Kidney capillary endothelial cell (primary cell): ENCODE measurements around the gene TFPT.
"Not testable (repeated sequence)": the region's sequence is repeated elsewhere in the genome, so short reads cannot be mapped to it uniquely, and the experiment has no call there.

Experiments
- DNase-seq: peaks from one replicate; pipeline ENCODE4 v3.0.0-alpha.2; 2018; ENCODE audit warnings: low spot score

The TFPT gene

DNA sequence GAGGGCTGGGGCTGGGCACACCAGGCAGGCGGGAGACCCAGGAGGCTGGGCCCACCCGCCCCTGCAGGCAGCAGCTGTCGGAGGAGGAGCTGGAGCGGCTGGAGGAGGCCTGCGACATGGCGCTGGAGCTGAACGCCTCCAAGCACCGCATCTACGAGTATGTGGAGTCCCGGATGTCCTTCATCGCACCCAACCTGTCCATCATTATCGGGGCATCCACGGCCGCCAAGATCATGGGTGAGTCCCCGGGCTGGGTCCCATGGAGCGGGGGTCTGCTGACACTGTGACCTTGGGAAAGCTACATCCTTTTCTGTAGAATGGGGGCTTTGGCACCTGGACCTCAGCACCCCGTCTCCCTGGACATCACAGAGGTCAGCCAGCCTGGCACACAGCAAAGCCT, 8.2 kb upstream of the TFPT start:
- no peak for DNase-seq

DNA sequence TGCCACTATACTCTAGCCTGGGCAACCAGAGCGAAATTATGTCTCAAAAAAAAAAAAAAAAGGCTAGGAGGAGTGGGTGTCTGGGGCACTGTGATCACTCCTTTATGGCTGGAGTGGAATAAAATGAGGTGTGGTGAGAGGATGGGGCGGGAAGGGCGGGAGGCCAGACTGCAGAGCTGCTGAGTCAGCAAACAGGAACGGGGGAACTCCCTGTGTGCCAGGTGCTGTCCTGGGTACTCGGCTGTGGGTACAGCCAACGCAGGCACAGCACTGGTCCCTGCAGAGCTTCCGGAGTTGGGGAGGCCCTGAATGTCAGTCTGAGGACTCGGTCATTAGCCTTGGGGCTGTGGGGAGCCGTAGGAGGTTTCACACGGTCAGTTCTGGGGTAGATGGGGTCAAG, 5.8 kb upstream of the TFPT start:
- DNase-seq: no peak

DNA sequence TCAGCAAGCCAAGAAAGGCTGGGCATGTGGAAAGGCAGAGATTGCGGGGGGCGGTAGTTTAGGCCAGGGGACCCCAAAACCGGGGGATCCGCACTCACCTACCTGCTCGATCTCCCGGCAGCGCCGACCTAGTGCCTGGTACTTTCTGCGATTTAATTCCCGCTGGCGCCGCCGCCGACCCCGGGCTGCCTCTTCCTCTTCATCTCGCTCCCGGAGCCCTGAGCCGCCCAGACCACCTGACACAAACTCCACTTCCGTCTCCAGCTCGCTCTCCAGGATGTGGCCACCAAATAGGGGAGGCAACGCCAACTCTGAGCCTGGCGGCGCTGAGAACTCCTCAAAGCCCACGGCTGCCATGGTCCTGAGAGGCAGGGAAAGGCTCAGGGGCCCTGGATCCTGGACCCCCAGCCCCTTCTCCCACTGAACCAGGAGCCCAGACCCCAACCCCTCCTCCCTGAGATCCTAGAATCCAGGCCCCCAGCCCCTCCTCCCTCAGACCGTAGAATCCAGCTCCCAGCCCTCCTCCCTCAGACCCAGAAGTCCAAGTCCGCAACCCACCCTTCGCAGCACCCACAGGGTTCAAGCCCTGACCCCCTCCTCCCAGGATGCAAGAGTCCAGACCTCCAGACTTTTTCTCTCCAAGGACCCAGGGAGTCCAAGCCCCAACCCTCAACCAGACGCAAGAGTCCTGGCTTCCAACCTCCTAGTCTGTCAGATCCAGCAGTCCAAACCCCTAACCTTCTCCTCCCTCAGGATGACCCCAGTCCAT, 933 bp downstream of the TFPT start:
- peak; percentile 53 for DNase-seq

DNA sequence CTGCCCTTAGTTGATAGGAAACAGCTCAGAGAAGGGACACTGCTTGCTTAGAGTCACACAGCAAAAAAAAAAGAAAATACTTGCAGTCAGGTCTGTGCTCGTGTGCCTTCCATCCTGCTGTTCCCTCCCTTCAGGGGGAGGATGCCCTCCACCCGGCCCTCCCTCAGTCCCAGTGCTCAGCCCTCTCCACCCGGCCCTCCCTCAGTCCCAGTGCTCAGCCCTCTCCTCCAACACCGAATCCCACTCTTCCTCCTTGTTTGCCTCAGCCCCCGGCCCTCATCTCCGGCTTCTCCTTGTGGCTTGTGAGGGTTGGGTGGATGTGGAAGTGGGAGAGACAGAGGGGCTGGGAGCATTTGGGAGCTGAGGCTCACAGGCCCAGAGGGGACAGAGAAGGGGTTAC, 5.8 kb downstream of the TFPT start:
- no peak for DNase-seq

DNA sequence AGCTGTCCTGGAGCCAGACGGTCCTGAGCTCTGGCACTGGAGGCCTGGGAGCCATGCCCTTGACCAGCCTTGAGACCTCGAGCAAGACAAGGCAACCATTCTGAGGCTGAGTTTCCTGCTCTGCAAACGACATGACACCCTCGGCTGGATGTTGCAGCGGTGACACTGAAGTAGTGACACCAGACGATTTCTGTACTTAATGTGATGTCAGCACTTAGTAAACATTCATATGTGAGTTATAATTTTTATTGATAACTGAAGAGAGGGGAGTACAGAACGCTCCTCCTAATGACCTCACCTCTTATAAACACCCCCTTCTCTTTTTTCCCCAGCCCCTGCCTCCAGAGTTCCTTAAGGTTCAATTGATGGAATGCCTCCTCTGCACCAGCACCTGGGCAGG, 7.0 kb downstream of the TFPT start:
- no peak for DNase-seq

DNA sequence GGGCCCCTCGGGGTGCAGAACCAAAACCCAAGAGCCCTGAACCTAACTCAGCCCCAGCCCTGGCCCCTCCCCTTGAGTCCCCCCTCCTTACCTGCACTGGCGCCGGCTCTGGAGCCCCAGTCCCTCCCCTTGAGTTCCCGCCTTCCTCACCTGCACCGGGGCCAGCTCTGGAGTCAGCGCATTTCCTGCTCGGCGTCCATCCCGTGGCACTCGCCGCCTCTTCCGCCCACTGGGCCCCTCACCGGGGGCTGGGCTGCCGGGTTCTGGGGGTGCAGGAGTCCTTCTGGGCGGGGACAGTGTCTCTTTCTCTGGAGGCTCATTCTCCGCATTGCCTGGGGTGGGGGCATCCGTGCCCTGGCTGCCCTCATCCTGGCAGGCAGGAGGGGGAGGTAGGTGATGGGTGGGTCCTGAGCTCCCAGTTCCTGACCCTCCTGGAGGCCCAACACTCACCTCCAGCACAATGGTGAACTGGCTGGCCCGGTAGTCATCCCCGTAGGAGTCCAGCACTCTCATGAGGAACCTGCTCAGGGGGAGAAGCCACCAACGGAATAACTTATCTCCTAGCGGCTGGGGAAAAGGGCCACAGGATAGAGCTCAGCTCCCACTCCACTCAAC, 7.5 kb downstream of the TFPT start:
- no peak for DNase-seq

DNA sequence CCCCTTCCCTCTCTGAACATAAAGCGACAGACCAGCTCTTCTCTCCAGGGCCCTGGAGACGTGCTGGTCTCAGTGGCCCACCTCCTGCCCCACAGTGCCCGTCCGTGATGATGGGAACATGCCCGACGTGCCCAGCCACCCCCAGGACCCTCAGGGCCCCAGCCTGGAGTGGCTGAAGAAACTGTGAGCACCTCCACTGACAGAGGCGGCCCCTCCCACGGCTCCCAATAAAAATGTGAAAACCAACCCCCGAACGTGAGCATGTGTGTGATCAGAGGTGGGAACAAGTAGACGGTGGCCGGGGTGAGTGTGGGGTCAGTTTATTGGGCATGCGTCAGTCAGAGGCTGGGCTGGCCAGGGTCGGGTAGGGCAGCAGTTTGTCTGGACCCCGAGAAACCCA, 8.7 kb downstream of the TFPT start:
- DNase-seq: no peak

DNA sequence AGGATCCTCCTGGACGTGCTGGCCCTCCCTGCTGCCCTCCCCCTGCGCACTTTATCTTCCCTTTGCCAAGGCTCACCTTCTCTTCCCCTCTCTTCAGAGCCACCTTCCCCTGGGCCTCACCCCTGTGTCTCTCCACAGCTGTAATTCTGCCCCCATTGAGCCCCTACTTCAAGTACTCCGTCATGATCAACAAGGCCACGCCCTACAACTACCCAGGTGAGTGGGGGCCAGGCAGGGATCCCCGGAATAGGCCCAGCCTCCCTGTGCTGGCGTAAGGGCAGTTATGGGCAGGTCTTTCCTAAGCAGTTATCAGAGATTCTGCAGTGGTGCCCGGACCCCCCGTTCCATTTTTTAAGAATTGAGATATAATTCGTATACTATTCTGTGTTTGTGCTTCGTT, 9.7 kb downstream of the TFPT start:
- no peak for DNase-seq

DNA sequence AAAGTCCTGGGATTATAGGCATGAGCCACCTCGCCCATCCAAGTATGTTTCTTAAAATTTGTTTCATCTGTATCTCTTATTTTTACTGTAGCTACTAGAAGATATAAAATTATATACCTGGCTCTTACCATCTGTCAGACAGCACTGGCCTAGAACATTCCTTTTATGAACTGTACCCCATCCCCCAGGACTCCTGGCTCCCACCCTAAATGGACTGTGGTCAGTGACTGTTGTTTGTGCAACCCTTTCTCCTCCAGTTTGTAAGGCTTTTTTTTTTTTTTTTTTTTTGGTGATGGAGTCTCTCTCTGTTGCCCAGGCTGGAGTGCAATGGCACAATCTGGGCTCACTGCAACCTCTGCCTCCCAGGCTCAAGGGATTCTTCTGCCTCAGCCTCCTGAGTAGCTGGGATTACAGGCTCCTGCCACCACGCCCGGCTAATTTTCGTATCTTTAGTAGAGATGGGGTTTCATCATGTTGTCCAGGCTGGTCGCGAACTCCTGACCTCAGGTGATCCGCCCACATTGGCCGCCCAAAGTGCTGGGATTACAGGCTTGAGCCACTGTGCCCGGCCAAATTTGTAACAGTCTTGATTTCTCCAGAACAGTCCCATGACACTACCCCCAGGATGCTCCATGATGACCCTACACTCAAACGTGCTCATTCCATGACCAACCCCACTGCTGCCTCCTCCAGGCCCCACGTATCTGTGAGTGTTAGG, 10.3 kb downstream of the TFPT start:
- no peak for DNase-seq

DNA sequence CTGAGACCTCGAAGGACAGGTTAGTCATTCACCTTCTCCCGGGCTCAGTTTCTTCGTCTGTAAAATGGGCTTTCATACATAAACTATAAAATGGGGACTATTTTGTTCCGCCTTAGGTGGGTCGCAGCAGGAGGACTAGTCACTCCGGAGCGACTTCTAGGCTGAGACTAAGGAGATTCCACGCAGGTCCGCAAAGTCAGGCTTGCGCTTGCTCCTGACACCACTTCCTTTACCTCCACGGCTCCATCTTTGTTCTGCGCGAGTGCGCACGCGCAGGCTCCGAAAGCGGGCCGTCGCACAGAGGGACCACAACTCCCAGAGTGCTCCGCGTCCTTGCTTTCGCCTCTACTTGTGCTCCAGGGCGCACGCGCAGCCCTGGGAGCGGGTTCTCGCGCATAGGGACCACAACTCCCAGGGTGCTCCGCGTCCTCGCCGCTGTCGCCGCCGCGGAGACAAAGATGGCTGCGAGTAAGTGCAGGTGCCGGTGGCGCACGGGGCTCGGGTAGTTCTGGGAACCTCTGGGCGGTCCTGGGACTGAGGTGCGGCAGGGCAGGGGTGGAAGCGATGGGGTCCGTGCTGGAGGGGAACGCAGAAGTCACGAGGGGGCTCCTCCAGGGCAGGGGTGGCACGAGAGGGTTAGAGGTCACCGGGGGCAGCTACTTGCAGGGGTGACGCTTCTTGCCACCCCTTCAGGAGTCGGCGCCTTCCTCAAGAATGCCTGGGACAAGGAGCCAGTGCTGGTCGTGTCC, 12.9 kb downstream of the TFPT start, which contains the start of gene NDUFA3:
NDUFA3 (plus strand) TSS at position 435 of the 749 bp plus-strand sequence; CDS start at position 459, 24 bp downstream.
- DNase-seq: peak; percentile 98

DNA sequence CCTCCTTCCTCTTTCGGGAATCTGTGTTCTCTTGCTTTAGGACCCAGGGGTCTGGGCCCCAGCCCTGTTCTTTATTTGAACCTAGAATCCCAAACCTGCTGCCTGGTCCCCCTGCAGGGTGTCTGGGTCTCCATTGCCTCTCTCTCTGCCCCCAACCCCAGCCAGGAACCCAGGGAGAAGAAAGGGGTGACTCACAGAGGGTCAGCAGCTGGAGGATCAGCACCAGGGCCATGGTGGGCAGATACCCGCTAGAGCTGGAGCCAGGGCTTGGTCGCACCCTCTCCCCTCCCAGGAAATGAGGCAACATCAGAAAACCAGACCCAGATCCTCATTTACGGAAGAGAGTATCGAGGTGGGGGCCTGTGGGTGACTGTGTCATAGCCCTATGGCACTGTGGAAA, 14.9 kb downstream of the TFPT start, which contains the start of gene OSCAR:
OSCAR (minus strand) TSS at position 243 of the 400 bp plus-strand sequence; CDS start at position 232, 11 bp downstream.
- DNase-seq: no peak

DNA sequence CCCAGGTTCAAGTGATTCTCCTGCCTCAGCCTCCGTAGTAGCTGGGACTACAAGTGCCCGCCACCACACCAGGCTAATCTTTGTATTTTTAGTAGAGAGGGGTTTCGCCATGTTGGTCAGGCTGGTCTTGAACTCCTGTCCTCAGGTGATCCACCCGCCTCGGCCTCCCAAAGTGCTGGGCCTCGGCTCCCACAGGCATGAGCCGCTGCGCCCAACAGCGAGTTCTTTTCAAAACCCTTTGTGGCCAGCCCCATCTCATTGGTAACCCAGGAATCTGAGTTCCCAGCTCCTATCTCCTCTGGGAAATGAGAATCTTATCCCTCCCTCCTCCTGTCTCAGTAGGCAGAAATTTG, 15.6 kb downstream of the TFPT start:
- DNase-seq: not testable (repeated sequence)

DNA sequence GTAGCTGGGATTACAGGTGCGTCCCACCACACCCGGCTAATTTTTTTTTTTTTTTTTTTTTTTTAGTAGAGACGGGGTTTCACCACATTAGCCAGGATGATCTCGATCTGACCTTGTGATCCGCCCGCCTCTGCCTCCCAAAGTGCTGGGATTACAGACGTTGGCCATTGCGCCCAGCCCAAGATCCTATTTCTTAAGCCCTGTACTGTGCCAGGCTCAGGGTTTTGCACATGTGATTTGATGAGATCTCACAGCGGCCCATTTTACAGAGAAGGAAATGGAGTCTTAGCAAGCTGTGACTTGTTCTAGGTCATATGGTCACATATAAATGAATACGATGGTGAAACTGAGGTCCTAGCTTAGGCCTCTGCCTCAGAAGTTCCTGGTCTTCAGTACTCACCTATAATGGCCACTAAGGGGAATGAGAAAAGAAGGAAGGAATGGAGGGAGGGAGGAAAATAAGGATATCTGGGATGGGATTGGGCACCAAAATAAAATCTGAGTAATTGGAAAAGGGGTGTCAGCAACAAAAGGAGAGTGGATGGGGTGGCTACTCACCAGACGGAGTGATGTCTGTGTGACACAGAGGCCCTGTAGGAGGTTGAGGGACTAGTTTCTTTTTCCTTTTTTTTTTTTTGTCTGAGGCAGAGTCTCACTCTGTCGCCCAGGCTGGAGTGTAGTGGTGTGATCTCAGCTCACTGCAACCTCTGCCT, 16.1 kb downstream of the TFPT start:
- DNase-seq: no peak

DNA sequence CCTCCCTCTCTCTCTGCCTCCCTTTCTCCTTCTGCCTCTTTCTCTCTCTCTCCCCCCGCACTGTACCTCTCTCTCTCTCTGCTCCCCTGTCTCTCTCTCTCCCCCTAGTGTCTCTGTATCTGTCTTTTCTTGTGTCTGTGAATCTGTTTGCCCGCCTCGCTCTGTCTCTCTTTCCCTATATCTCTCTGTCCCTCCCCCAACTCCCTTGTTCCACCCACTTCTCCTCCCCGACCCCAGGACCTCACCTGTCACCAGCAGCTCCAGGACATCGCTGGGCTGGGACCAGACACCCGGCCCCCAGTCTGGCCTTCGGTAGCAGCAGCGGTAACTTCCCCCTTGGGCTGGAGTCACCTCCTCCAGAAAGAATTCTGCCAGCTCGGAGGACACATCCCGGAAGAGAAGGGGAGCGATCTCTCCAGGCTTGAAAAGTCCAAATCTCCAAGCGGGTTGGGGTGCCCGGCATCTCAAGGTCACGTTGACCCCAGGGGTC, 18.8 kb downstream of the TFPT start:
- DNase-seq: no peak

DNA sequence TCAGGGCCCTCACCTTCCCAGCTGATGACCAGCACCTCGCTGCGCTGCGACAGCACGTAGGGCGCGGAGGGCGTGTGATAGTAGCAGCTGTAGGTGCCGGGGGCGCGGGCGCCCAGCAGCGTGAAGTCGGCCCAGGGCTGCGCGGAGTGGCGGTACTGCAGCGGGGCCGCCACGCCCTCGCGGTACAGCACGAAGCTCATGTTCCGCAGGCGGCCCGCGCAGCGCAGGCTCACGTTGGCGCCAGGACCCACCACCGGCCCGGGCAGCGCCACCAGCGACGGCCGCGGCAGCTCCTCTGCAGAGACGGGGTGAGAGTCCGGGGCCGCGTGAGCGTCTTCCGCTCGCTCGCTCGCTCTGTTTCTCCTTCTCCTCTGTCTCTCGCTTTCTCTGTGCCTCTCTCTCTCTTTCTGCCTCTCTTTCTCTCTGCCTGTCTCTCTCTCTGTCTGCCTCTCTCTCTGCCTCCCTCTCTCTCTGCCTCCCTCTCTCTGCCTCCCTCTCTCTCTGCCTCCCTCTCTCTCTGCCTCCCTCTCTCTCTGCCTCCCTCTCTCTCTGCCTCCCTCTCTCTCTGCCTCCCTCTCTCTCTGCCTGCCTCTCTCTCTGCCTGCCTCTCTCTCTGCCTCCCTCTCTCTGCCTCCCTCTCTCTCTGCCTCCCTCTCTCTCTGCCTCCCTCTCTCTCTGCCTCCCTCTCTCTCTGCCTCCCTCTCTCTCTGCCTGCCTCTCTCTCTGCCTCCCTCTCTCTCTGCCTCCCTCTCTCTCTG, 19.4 kb downstream of the TFPT start:
- DNase-seq: not testable (repeated sequence)

DNA sequence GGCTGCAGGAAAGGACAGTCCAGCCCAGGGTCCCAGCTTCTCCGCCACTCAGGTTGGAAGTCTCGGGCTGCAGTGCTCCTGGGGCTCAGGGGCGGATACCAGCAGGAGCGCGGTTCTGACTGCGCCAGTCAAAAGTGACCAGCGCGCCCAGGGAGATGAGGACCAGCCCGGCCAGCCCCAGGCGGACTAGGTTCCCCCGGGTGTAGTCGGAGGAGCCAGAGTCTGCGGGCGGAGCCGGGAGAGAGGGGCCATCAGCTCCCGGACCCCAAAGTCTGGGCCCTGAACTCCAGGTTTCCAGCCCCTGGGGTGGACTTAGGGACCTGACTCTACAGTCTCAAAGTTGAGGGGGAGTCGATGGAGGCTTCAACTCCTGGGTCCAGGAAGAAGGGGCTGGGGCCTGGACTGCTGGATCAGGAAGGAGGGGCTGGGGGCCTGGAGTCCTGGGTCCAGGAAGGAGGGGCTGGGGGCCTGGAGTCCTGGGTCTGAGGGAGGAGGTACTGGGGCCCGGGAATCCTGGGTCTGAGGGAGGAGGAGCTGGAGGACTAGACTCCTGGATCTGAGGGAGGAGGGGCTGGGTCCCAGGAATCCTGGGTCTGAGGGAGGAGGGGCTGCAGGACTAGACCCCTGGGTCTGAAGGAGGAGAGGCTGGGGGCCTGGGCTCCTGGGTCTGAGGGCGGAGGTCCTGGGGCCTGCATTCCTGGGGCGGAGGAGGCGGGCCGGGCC, 20.2 kb downstream of the TFPT start:
- no peak for DNase-seq

DNA sequence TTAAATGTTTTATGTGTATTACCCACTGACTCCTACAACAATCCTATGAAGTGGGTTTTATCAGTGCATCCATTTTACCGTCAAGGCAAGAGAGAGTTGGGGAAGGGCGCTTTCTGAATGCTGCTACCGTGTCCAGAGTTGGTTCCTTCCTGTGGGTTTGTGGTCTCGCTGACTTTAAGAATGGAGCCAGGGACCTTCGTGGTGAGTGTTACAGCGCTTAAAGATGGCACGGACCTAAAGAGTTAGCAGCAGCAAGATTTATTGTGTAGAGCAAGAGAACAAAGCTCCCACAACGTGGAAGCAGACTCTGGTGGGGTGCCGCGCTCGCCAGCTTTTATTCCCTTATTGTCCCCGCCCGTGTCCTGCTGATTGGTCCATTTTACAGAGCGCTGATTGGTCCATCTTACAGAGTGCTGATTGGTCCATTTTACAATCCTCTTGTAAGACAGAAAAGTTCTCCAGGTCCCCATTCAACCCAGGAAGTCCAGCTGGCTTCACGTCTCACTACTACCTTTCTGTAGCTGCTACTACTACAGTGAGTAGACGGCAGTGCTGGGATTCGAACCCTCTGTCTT, 20.9 kb downstream of the TFPT start:
- no peak for DNase-seq

DNA sequence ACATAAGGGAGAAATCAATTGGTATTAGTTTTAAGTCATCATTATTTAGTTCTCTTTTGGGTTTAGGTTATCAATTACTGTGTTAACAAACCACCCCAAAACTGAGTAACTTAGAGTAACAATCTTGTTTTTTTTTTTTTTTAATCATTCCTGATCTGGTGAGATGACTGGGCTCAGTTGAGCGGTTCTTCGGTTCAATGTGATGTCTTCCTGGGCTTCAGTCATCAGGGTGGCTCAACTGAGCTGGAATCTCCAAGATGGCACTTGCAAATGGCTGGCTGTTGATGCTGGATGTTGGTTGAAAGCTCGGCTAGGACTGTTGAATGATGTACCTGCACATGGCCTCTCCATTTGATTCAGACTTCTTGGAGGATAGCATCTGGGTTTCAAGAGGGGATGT, 31.0 kb downstream of the TFPT start:
- DNase-seq: no peak

DNA sequence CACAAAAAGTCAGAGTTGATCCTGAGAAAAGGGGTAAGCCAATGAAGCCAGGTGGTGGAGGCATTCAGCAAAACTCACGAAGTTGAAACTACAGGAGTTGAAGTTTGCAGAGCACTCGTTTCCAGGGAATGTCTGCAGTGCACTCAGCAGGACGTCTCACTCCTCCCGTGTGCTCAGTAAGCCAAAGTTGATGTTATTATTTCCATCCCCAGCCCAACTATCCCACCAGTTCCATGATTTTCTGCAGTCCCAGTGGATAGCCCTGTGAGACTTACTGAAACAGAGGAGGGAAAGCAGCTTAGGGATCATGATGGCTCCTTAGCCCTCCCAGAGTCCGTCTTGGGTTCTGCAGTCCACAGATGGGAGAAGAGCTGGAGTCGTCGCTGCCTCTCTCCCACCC, 34.4 kb downstream of the TFPT start, which contains the start of gene TARM1:
TARM1 (minus strand) TSS at position 334 of the 400 bp plus-strand sequence; CDS start at position 309, 25 bp downstream.
- no peak for DNase-seq

DNA sequence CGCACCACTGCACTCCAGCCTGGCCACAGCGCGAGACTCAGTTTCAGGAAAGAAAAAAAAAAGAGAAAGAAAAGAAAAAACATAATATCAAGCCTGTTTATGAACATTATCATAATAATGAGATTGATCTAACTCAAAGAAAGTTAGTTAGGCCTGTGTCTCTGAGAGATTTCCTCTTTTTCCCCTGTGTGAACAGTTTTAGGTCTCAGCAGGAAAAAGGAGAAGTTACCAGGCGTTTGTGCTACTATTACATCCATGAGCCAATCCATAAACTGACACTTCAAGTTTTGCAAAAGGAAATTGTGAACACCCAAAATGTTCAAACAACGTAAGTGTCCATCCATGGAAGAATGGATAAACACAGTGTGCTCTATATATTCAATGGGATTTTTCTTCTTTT, 38.1 kb downstream of the TFPT start:
- no peak for DNase-seq
